ENCODE measurements around the gene FAM185A.
"Not testable (repeated sequence)": the region's sequence is repeated elsewhere in the genome, so short reads cannot be mapped to it uniquely, and the experiment has no call there.

FAM185A gene

GRCh38 chr7:102748605-102749444 lies at the start of gene FAM185A:
FAM185A (plus strand) TSS chr7:102748999; CDS start chr7:102749208, 209 bp downstream.
- DNase-seq = peak; percentile 86 to 91

GRCh38 chr7:102713011-102713690 lies 35.6 kb upstream of the FAM185A start:
- DNase-seq = not testable (repeated sequence)

DNA sequence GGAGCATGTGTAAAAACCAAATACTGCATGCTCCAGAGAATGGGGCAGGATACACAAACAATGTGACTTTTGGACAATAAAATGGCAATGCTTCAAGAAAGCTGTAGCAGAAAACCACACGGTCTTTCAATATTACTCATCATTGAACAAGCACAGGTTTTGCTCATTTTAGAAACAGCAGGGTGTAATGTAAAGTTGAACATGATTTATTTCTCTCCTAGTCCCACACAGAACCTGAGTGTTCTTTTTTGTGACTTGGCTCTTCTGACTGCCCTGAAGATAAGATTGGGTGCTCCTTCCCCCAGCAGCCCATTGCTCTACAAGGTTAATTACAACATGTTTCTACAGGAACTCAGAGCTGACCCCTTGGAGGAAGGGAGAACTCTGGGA lies 35.1 kb upstream of the FAM185A start:
- DNase-seq = not testable (repeated sequence)

GRCh38 chr7:102714774-102715522 lies 33.9 kb upstream of the FAM185A start:
- not testable (repeated sequence) for DNase-seq

DNA sequence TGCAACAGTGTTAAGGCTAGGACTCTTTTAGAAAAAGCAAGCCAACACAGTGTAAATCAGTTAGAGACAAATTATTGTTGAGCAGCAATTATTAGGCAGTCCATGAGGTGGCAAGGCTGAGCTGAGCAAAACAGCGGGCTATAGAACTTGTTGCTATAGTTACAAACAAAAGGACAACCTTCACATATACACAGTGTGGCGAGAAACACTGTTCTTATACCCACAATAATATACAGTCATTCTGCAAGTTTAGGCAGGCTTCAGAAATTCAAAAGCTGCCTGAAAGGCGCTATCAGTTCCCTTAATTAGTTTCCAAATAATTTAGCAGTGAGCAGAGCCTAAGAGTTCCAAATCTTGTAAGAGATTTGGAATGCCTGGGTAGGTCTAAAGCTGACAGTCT lies 33.1 kb upstream of the FAM185A start:
- not testable (repeated sequence) for DNase-seq

GRCh38 chr7:102718491-102718890 lies 30.3 kb upstream of the FAM185A start:
- DNase-seq = not testable (repeated sequence)

GRCh38 chr7:102726170-102726569 lies 22.6 kb upstream of the FAM185A start:
- DNase-seq = not testable (repeated sequence)

GRCh38 chr7:102729670-102730069 lies 19.1 kb upstream of the FAM185A start:
- DNase-seq = not testable (repeated sequence)

GRCh38 chr7:102730431-102730830 lies 18.4 kb upstream of the FAM185A start:
- not testable (repeated sequence) for DNase-seq

GRCh38 chr7:102742002-102742771 lies 6.6 kb upstream of the FAM185A start:
- not testable (repeated sequence) for DNase-seq

GRCh38 chr7:102743861-102744260 lies 4.9 kb upstream of the FAM185A start:
- not testable (repeated sequence) for DNase-seq

GRCh38 chr7:102745494-102746288 lies 3.1 kb upstream of the FAM185A start:
- not testable (repeated sequence) for DNase-seq

DNA sequence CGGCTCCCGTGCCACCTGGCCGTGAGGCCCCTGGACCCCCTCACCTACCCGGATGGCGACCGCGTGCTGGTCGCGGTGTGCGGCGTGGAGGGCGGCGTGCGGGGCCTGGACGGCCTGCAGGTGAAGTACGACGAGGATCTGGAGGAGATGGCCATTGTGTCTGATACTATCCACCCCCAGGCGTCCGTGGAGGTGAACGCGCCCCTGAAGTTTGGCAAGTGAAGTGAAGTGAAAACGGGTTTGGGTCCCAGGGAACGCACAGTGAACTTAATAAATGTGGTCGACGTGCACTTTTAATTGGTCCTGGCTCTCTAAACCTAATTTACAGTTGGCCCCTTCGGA lies 617 bp downstream of the FAM185A start:
- DNase-seq = not testable (repeated sequence)

DNA sequence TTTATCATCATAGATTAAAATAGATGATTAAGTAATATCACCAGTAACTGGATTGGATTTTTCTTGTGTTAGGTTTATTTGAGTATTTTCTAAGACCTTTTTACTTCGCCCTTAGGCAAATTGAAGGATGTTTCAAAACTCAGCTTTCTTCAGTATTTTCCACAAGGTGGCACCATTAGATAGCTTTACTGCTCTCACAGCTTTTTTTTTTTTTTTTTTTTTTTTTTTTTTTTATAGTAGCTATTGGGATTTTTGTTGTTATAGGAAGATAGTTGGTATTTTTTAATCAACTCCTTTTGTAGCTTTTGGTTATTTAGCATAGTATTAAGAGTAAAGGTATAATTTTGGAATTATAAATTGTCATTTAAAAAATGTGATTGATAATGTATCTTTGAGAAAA lies 9.4 kb downstream of the FAM185A start:
- not testable (repeated sequence) for DNase-seq

GRCh38 chr7:102759934-102760333 lies 11.1 kb downstream of the FAM185A start:
- DNase-seq = not testable (repeated sequence)

DNA sequence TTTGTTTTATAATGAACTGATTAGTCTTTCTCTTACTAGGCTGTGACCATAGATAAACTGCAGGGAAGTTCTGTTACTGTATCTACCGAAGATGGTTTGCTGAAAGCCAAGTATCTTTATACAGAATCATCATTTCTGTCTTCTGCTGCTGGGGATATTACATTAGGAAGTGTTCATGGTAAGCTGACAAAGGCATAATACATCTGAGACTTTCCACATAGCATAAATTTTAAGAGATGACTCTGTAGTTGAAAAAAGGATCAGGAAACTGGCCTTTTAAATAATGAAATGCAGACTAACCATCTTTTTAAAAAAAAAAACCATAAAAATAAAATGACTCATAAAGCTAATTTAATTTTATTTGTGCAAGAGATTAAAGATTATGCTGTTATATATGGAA lies 12.4 kb downstream of the FAM185A start:
- DNase-seq = not testable (repeated sequence)

- DNase-seq = not testable (repeated sequence)
Observed at GRCh38 chr7:102763295-102763905, 14.6 kb downstream of the FAM185A start.

GRCh38 chr7:102769657-102770192 lies 20.9 kb downstream of the FAM185A start:
- not testable (repeated sequence) for DNase-seq

GRCh38 chr7:102770467-102770866 lies 21.7 kb downstream of the FAM185A start:
- DNase-seq = not testable (repeated sequence)

DNA sequence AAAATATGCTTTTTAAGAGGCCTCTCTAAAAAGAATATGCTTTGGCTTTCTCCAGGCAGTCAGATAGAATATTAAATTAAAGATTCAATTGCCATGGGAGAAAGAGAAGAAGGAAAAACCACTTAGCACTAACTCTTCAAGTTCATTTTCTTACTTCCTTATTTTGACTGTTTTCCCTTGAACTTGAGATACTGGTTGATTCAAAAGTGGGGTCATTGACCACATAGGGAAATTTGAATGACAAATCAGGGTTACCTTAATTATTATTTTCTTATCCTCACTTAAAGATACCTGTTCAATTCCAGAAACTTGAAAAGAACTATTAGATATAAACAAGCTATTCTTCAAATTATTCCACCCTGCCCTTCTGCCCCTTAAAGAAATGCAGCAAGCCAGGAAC lies 27.4 kb downstream of the FAM185A start:
- DNase-seq = not testable (repeated sequence)

DNA sequence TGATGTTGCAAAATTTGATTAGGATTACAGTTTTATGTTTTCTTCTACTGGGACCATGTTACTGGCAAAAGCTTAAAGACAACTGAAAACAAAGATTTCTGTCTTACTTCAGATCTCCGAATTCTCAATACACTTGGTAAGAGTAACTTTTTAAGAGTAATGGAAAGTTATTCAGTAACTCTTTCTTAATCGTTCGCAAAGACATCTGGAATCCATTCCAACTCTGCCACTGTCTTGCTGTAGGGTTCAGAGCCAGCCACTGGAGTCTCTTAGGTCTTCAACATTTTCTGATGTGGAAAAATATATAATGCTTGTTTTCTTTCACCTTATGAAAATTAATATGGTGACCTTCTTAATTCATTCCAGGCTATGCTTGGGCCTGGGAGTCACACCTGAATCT lies 29.9 kb downstream of the FAM185A start:
- DNase-seq = not testable (repeated sequence)

Measured in stimulated activated CD4-positive, alpha-beta T cell treated with anti-CD3 and anti-CD28 coated beads, Interleukin-2, amount 100 ng/mL, for 48 hours (primary cell).